PC-9 (cell line): ENCODE results near the gene FYN. TPM values are rescaled to one million over a fixed set of nuclear protein-coding genes. Genes with fewer than 3 reads are reported as not detected.

Experiments
- BruUV-seq: library from RNA; stranded (reverse); fragments of 400-500 nt; replicated peaks from 2 replicates; lab custom pipeline; 2021; lab: Mats Ljungman, UMichigan
- CTCF ChIA-PET: fragments of 300-600 bp; sonication (Branson Sonifier 250); formaldehyde crosslinking; loops from one replicate; lab custom pipeline; 2022; ENCODE audit warnings: antibody characterized with exemption; lab: Charles Lee
- POLR2A ChIA-PET: fragments of 300-600 bp; sonication (Branson Sonifier 250); formaldehyde crosslinking; loops from one replicate; lab custom pipeline; 2022; ENCODE audit warnings: antibody characterized with exemption; ENCODE audit not compliant: unreplicated experiment; lab: Charles Lee
- DNase-seq, 2 experiments: peaks; one replicate each; pipeline versions ENCODE4 v3.0.0 to v3.0.0-alpha.2; 2015 to 2022; ENCODE audit warnings: mixed read lengths in 1 of 2
- H2AFZ ChIP-seq: fragments of 200-600 bp; sonication (generic); 2 replicates; pipeline ENCODE4 v1.8.1; 2017; ENCODE audit warnings: antibody characterized with exemption
- H3F3A ChIP-seq: fragments of 200-600 bp; sonication (generic); 2 replicates; pipeline ENCODE4 v1.8.1; 2017; ENCODE audit warnings: antibody characterized with exemption, mild to moderate bottlenecking, low read depth; ENCODE audit not compliant: insufficient read depth
- H3K27ac ChIP-seq: fragments of 200-600 bp; sonication (generic); 2 replicates; pipeline ENCODE4 v1.6.1; 2016; ENCODE audit warnings: mixed run types
- H3K27me3 ChIP-seq: fragments of 200-600 bp; sonication (generic); 2 replicates; pipeline ENCODE4 v1.6.1; 2016; ENCODE audit warnings: low read depth, mixed run types; ENCODE audit not compliant: insufficient read depth
- H3K36me3 ChIP-seq: fragments of 200-600 bp; sonication (generic); 2 replicates; pipeline ENCODE4 v1.6.1; 2016; ENCODE audit warnings: low read depth, mixed run types
- H3K4me1 ChIP-seq: fragments of 200-600 bp; sonication (generic); replicated peaks from 2 replicates; pipeline ENCODE4 v1.6.1; 2016; ENCODE audit warnings: mixed run types; ENCODE audit not compliant: insufficient read depth
- H3K4me2 ChIP-seq: fragments of 200-600 bp; sonication (generic); 2 replicates; pipeline ENCODE4 v1.6.1; 2017; ENCODE audit warnings: mixed run types
- H3K4me3 ChIP-seq: fragments of 200-600 bp; sonication (generic); 2 replicates; pipeline ENCODE4 v1.6.1; 2016; ENCODE audit warnings: mixed run types
- H3K79me2 ChIP-seq: fragments of 200-600 bp; sonication (generic); 2 replicates; pipeline ENCODE4 v1.6.1; 2017; ENCODE audit warnings: low read depth, mixed run types
- H3K9me2 ChIP-seq: fragments of 200-600 bp; sonication (generic); 2 replicates; pipeline ENCODE4 v1.8.1; 2017; ENCODE audit warnings: mild to moderate bottlenecking; ENCODE audit not compliant: insufficient read depth
- H3K9me3 ChIP-seq: fragments of 200-600 bp; sonication (generic); 2 replicates; pipeline ENCODE4 v1.8.1; 2016; ENCODE audit warnings: low read depth; ENCODE audit not compliant: insufficient read depth
- H4K20me1 ChIP-seq: fragments of 200-600 bp; sonication (generic); 2 replicates; pipeline ENCODE4 v1.8.1; 2017; ENCODE audit not compliant: insufficient read depth
- CTCF ChIP-seq: fragments of 200-600 bp; sonication (generic); conservative IDR thresholded peaks from 2 replicates; pipeline ENCODE4 v1.6.1; 2017; ENCODE audit warnings: mixed run types, antibody characterized with exemption, mild to moderate bottlenecking, moderate library complexity
- EZH2 ChIP-seq: fragments of 200-600 bp; sonication (generic); IDR thresholded peaks from 2 replicates; pipeline ENCODE4 v1.8.0; 2017; ENCODE audit warnings: antibody characterized with exemption, low read depth
- intact Hi-C: fragments of 100-400 bp; cut with micrococcal nuclease; formaldehyde crosslinking; loops from one replicate; pipeline ENCODE4 v1.10.0; 2022; ENCODE audit not compliant: unreplicated experiment
- total RNA-seq: library from RNA; stranded (reverse); gene quantifications from 2 replicates; pipeline ENCODE4 v1.2.3, GENCODE V29; 2021

Gene FYN
- total RNA-seq, 1 experiment from 2014 or later, result 53.3 TPM

GRCh38 chr6:111612379-111612778 is 260.9 kb downstream of the FYN start:
- H3K4me2 ChIP-seq, result no peak overlapping the region
- no peaks in the 10 kb centered on the region for H3K79me2 ChIP-seq
- H3K27me3 ChIP-seq, result no peaks in the 10 kb centered on the region
- H4K20me1 ChIP-seq, result no peaks in the 10 kb centered on the region
- H3F3A ChIP-seq, result peaks cover under 1% of the 10 kb centered on the region; the same call in 1 of the 2 replicates
- ChIA-PET CTCF (no interaction called here), POLR2A (no interaction called here)
- no TSS peak for BruUV-seq
- TF ChIP-seq CTCF (no peak), EZH2 (no peak)
- no peak for DNase-seq
- H3K9me3 ChIP-seq, result no peaks in the 10 kb centered on the region
- intact Hi-C loops, result no loop called here
- no peak overlapping the region for H3K4me3 ChIP-seq
- H3K36me3 ChIP-seq, result no peaks in the 10 kb centered on the region
- H2AFZ ChIP-seq, result no peak overlapping the region
- peaks cover 2% of the 10 kb centered on the region for H3K4me1 ChIP-seq
- no peaks in the 10 kb centered on the region for H3K9me2 ChIP-seq
- no peak overlapping the region for H3K27ac ChIP-seq

GRCh38 chr6:111610548-111611172 is 262.6 kb downstream of the FYN start:
- no peak overlapping the region for H3K27ac ChIP-seq
- TF ChIP-seq CTCF, result no peak
- TF ChIP-seq EZH2, result no peak
- no peak overlapping the region for H3K4me3 ChIP-seq
- no peak for DNase-seq
- H3K36me3 ChIP-seq, result no peaks in the 10 kb centered on the region
- H3K9me3 ChIP-seq, result no peaks in the 10 kb centered on the region
- POLR2A ChIA-PET, result no interaction called here
- no TSS peak for BruUV-seq
- H4K20me1 ChIP-seq, result no peaks in the 10 kb centered on the region
- H2AFZ ChIP-seq, result no peak overlapping the region
- no peaks in the 10 kb centered on the region for H3K27me3 ChIP-seq
- H3K79me2 ChIP-seq, result no peaks in the 10 kb centered on the region
- peaks cover 17% of the 10 kb centered on the region for H3F3A ChIP-seq
- peaks cover 10% of the 10 kb centered on the region for H3K4me1 ChIP-seq
- H3K9me2 ChIP-seq, result no peaks in the 10 kb centered on the region
- CTCF ChIA-PET, result no interaction called here
- H3K4me2 ChIP-seq, result no peak overlapping the region
- intact Hi-C loops, result no loop called here

Other genes with a start within 250 kb of the FYN start
- not detected in 2 replicates for gene CCN6, start 180.7 kb upstream of the FYN start, total RNA-seq
- 27.0 and 30.3 TPM in 2 replicates for gene TUBE1, start 214.0 kb upstream of the FYN start, total RNA-seq
- gene FAM229B, start 214.1 kb upstream of the FYN start, total RNA-seq, result 12.3 and 16.3 TPM in 2 replicates